SK-N-SH (cell line): ENCODE data around the gene RAPGEF2. TPM values are rescaled to one million over a fixed set of nuclear protein-coding genes. Genes with fewer than 3 reads are reported as not detected.

Experiments used
- CTCF ChIA-PET: fragments of 300-600, 350-600 bp; formaldehyde crosslinking; extraction: SDS; loops from one replicate; lab custom pipeline; 2021; lab: Yijun Ruan, JAX
- POLR2A ChIA-PET: fragments of 350-600 bp; sonication (Branson Sonifier 250); formaldehyde crosslinking; extraction: SDS; loops from one replicate; lab custom pipeline; 2020; ENCODE audit warnings: antibody characterized with exemption, inconsistent platforms; lab: Yijun Ruan, JAX
- DNase-seq: peaks from one replicate; pipeline ENCODE4 v3.0.0; 2012
- H2AFZ ChIP-seq: fragments of 200-600 bp; sonication (generic); 2 replicates; pipeline ENCODE4 v1.8.1; 2016; ENCODE audit warnings: antibody characterized with exemption, mild to moderate bottlenecking, low read depth
- H3F3A ChIP-seq: fragments of 200-600 bp; sonication (generic); replicated peaks from 2 replicates; pipeline ENCODE3; 2016; ENCODE audit warnings: antibody characterized with exemption, mild to moderate bottlenecking; ENCODE audit not compliant: insufficient read depth
- H3K27ac ChIP-seq, 2 experiments: fragments of 200-500 bp in 1 of 2; fragments of 200-600 bp in 1 of 2; sonication (Bioruptor generic) in 1 of 2; sonication (generic), shearing (Covaris generic) in 1 of 2; 2 replicates each; pipeline versions ENCODE4 v1.5.1 to v1.6.1; 2014 to 2016; ENCODE audit warnings: low read depth in 2 of 2, inconsistent platforms in 1 of 2, low read length in 1 of 2, mild to moderate bottlenecking in 1 of 2, mixed read lengths in 1 of 2
- H3K27me3 ChIP-seq: fragments of 200-600 bp; sonication (generic), shearing (Covaris generic); 2 replicates; pipeline ENCODE4 v1.6.1; 2016; ENCODE audit warnings: mixed run types; ENCODE audit not compliant: insufficient read depth
- H3K36me3 ChIP-seq, 2 experiments: fragments of 200-500 bp in 1 of 2; fragments of 200-600 bp in 1 of 2; sonication (Bioruptor generic) in 1 of 2; sonication (generic) in 1 of 2; replicated peaks in 1 of 2; 2 replicates each; pipeline versions ENCODE3 to v1.5.1; 2014 to 2016; ENCODE audit warnings: low read length in 1 of 2, mild to moderate bottlenecking in 1 of 2; ENCODE audit not compliant: insufficient read depth in 2 of 2, control insufficient read depth in 1 of 2
- H3K4me1 ChIP-seq, 2 experiments: fragments of 200-500 bp in 1 of 2; fragments of 200-600 bp in 1 of 2; sonication (Bioruptor generic) in 1 of 2; sonication (generic), shearing (Covaris generic) in 1 of 2; 2 replicates each; pipeline versions ENCODE4 v1.5.1 to v1.6.1; 2014 to 2016; ENCODE audit warnings: low read depth in 1 of 2, low read length in 1 of 2, mixed run types in 1 of 2; ENCODE audit not compliant: insufficient read depth in 2 of 2, control insufficient read depth in 1 of 2
- H3K4me2 ChIP-seq: fragments of 200-600 bp; sonication (generic), shearing (Covaris generic); 2 replicates; pipeline ENCODE4 v1.6.1; 2017; ENCODE audit warnings: mixed run types
- H3K4me3 ChIP-seq, 2 experiments: fragments of 200-500 bp in 1 of 2; fragments of 200-600 bp in 1 of 2; sonication (Bioruptor generic) in 1 of 2; sonication (generic), shearing (Covaris generic) in 1 of 2; 2 replicates each; pipeline versions ENCODE4 v1.5.1 to v1.8.1; 2014 to 2016; ENCODE audit warnings: low read depth in 2 of 2, inconsistent platforms in 1 of 2, low read length in 1 of 2, mild to moderate bottlenecking in 1 of 2, mixed read lengths in 1 of 2, moderate library complexity in 1 of 2
- H3K79me2 ChIP-seq: fragments of 200-600 bp; sonication (generic); 2 replicates; pipeline ENCODE4 v1.8.1; 2017; ENCODE audit warnings: mild to moderate bottlenecking; ENCODE audit not compliant: insufficient read depth
- H3K9ac ChIP-seq: fragments of 200-600 bp; sonication (generic); 2 replicates; pipeline ENCODE4 v1.6.1; 2017; ENCODE audit warnings: mixed run types
- H3K9me2 ChIP-seq: fragments of 200-600 bp; sonication (generic); 2 replicates; pipeline ENCODE4 v1.6.1; 2017; ENCODE audit warnings: mixed run types
- H3K9me3 ChIP-seq: fragments of 200-600 bp; sonication (generic); 2 replicates; pipeline ENCODE4 v1.6.1; 2017; ENCODE audit warnings: mixed run types, mild to moderate bottlenecking, moderate library complexity
- H4K20me1 ChIP-seq: fragments of 200-600 bp; sonication (generic); 2 replicates; pipeline ENCODE4 v1.6.1; 2017; ENCODE audit warnings: mild to moderate bottlenecking, mixed run types; ENCODE audit not compliant: insufficient read depth
- GATA2 ChIP-seq: sonication (generic); formaldehyde crosslinking; IDR thresholded peaks from 2 replicates; pipeline ENCODE4 v1.5.0; 2020; ENCODE audit warnings: mild to moderate bottlenecking, missing genetic modification reagents
- POLR2AphosphoS5 ChIP-seq: IDR thresholded peaks from 2 replicates; pipeline ENCODE4 v1.6.1; 2012; ENCODE audit warnings: low read depth, low read length
- RAD21 ChIP-seq: IDR thresholded peaks from 2 replicates; pipeline ENCODE4 v1.6.1; 2012; ENCODE audit warnings: mild to moderate bottlenecking, low read length
- SIN3A ChIP-seq: IDR thresholded peaks from 2 replicates; pipeline ENCODE4 v1.6.1; 2012; ENCODE audit warnings: low read depth, mild to moderate bottlenecking, low read length, moderate library complexity, borderline replicate concordance
- SMC3 ChIP-seq: IDR thresholded peaks from 2 replicates; pipeline ENCODE4 v1.6.1; 2012; ENCODE audit warnings: low read depth, low read length, improper control_type of control experiment
- YY1 ChIP-seq: IDR thresholded peaks from 2 replicates; pipeline ENCODE4 v1.4.0; 2012; ENCODE audit warnings: low read depth, mild to moderate bottlenecking
- WGBS: methylation state at CpG from one replicate; pipeline ENCODE4 v1.1.6; 2017; ENCODE audit warnings: low lambda C conversion rate; 5-methylcytosine and 5-hydroxymethylcytosine counted together
- polyA plus RNA-seq, 3 experiments: library from polyadenylated mRNA; depleted of rRNA; stranded (reverse); fragments of >200 nt; gene quantifications; 2 replicates each; pipeline ENCODE4 v1.2.3, GENCODE V29; 2012
- TF ChIP-seq, protein P1 (sequence below): IDR thresholded peaks from 2 replicates; pipeline ENCODE4 v1.4.0; 2012; ENCODE audit warnings: low read depth, borderline replicate concordance
- TF ChIP-seq, protein P2 (sequence below): IDR thresholded peaks from 2 replicates; pipeline ENCODE4 v1.4.0; 2012; ENCODE audit warnings: low read depth, borderline replicate concordance
- TF ChIP-seq, protein P3 (sequence below): IDR thresholded peaks from 2 replicates; pipeline ENCODE4 v1.4.0; 2012; ENCODE audit warnings: low read depth
- TF ChIP-seq, protein P4 (sequence below): IDR thresholded peaks from 2 replicates; pipeline ENCODE4 v1.6.1; 2012; ENCODE audit warnings: mild to moderate bottlenecking, low read depth, low read length, moderate library complexity

Gene RAPGEF2
- polyA plus RNA-seq, 1 of the 3 experiments (the other 2 are of a cell fraction): 19.2 TPM

DNA sequence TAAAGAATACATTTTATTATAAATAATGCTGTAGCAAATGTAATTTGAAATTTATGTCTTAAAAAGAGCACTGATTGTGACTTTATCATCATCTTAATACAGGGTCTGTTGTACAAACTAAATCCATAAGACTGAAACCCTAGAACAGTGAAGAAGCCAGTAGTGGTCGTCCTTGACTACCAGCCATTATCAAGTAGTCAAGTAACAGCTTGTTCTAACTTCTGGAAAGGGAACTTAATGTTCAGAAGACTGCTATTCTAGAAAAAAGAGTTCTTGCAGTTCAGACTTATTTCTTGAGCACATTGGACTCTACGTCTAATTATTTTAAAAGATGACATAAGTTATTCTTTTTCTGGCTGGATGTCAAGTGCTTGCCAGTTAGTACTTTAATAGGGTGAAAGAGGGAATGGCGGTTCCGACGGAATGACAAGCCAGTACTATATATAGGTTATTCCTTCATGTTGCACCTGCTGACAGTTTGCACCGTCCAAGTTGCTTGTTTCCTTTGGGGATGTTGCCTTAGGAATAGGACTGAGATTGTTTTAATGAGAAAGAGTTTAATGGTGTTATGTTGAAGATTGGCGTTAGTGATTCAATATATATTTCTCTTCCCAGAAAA lies 109.9 kb downstream of the RAPGEF2 start:
- no peaks in the 10 kb centered on the region for H3K9me3 ChIP-seq
- no peak overlapping the region for H3K27ac ChIP-seq
- no peak for DNase-seq
- H3K9ac ChIP-seq: no peak overlapping the region
- no peaks in the 10 kb centered on the region for H3K9me2 ChIP-seq
- 93% methylated on average over 7 of the region's 7 CpGs for WGBS
- TF ChIP-seq SMC3: no peak
- TF ChIP-seq, protein P1, sequence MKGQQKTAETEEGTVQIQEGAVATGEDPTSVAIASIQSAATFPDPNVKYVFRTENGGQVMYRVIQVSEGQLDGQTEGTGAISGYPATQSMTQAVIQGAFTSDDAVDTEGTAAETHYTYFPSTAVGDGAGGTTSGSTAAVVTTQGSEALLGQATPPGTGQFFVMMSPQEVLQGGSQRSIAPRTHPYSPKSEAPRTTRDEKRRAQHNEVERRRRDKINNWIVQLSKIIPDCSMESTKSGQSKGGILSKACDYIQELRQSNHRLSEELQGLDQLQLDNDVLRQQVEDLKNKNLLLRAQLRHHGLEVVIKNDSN: no peak
- TF ChIP-seq YY1: no peak
- TF ChIP-seq, protein P2, sequence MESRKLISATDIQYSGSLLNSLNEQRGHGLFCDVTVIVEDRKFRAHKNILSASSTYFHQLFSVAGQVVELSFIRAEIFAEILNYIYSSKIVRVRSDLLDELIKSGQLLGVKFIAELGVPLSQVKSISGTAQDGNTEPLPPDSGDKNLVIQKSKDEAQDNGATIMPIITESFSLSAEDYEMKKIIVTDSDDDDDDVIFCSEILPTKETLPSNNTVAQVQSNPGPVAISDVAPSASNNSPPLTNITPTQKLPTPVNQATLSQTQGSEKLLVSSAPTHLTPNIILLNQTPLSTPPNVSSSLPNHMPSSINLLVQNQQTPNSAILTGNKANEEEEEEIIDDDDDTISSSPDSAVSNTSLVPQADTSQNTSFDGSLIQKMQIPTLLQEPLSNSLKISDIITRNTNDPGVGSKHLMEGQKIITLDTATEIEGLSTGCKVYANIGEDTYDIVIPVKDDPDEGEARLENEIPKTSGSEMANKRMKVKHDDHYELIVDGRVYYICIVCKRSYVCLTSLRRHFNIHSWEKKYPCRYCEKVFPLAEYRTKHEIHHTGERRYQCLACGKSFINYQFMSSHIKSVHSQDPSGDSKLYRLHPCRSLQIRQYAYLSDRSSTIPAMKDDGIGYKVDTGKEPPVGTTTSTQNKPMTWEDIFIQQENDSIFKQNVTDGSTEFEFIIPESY: no peak
- TF ChIP-seq, protein P3, sequence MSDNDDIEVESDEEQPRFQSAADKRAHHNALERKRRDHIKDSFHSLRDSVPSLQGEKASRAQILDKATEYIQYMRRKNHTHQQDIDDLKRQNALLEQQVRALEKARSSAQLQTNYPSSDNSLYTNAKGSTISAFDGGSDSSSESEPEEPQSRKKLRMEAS: no peak
- TF ChIP-seq, protein P4, sequence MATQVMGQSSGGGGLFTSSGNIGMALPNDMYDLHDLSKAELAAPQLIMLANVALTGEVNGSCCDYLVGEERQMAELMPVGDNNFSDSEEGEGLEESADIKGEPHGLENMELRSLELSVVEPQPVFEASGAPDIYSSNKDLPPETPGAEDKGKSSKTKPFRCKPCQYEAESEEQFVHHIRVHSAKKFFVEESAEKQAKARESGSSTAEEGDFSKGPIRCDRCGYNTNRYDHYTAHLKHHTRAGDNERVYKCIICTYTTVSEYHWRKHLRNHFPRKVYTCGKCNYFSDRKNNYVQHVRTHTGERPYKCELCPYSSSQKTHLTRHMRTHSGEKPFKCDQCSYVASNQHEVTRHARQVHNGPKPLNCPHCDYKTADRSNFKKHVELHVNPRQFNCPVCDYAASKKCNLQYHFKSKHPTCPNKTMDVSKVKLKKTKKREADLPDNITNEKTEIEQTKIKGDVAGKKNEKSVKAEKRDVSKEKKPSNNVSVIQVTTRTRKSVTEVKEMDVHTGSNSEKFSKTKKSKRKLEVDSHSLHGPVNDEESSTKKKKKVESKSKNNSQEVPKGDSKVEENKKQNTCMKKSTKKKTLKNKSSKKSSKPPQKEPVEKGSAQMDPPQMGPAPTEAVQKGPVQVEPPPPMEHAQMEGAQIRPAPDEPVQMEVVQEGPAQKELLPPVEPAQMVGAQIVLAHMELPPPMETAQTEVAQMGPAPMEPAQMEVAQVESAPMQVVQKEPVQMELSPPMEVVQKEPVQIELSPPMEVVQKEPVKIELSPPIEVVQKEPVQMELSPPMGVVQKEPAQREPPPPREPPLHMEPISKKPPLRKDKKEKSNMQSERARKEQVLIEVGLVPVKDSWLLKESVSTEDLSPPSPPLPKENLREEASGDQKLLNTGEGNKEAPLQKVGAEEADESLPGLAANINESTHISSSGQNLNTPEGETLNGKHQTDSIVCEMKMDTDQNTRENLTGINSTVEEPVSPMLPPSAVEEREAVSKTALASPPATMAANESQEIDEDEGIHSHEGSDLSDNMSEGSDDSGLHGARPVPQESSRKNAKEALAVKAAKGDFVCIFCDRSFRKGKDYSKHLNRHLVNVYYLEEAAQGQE: no peak
- no peak for TF ChIP-seq RAD21
- TF ChIP-seq POLR2AphosphoS5: no peak
- TF ChIP-seq SIN3A: no peak
- TF ChIP-seq GATA2 (CRISPR knock-in tag): no peak
- TF ChIP-seq, all 33 proteins: peak for 0
- no peak overlapping the region for H2AFZ ChIP-seq
- no peaks in the 10 kb centered on the region; a peak in 1 of 4 replicates for H3K4me1 ChIP-seq
- ChIA-PET CTCF (interaction anchor here (1.3 to 7.4 kb wide), 2 partner anchors 10 to 356 kb away, joined by 3 to 47 read pairs; no protein-coding TSS in a partner anchor), POLR2A (no interaction called here)
- H3K27me3 ChIP-seq: no peaks in the 10 kb centered on the region
- H4K20me1 ChIP-seq: no peaks in the 10 kb centered on the region; the same call in 1 of the 2 replicates
- H3K4me3 ChIP-seq: no peak overlapping the region
- H3K36me3 ChIP-seq: peaks cover 5 to 8% of the 10 kb centered on the region in 2 experiments
- H3F3A ChIP-seq: no peaks in the 10 kb centered on the region
- peaks cover 53% of the 10 kb centered on the region for H3K79me2 ChIP-seq
- no peak overlapping the region for H3K4me2 ChIP-seq
